DOHH2 (cell line): Measurements from ENCODE around the gene TBC1D22A.

Experiments used
- EZH2phosphoT487 ChIP-seq: fragments of 200-600 bp; sonication (generic); IDR thresholded peaks from 2 replicates; pipeline ENCODE4 v1.6.1; 2017; ENCODE audit warnings: borderline replicate concordance, mild to moderate bottlenecking, antibody characterized with exemption, low read length, moderate library complexity, mixed read lengths
- TF ChIP-seq, protein P1 (sequence below): fragments of 200-600 bp; sonication (generic); IDR thresholded peaks from one replicate; pipeline ENCODE4 v1.5.1; 2014; ENCODE audit warnings: antibody characterized with exemption, mild to moderate bottlenecking, low read depth, low read length; ENCODE audit not compliant: poor library complexity, severe bottlenecking

DNA sequence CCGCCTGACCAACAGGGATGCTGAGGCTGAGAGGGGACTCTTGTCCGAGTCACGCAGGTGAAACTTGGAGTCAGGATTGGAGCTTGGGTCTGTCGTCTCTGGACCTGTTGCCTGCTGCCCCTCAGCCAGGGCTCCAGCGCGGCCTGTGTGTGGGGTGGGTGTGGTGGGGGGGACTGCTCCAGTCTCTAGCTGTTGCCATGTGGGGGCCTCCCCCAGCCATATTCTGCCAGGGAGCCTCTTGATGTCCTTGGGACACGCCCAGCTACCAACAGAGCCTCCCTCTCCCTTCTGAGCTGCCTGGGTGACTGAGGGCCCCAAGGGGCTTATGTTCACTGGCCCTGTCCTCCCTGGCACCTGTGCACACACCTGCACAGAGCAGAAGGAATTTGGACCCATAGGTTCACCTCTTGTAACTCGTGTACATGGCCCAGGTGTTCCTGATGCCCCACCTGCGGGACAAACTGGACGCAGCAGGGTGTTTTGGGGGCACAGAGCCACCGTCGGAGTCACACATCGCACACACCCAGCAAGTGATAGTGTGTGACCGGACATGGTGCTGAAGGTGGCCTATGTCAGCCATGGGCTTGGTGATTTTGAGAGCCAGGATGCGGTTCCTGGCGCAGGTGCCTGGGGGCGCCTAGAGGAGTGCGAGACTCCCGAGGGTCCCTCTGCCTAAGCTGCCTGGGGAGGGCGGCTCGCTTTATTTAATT, 252.3 kb downstream of the TBC1D22A start:
- TF ChIP-seq EZH2phosphoT487: no peak
- TF ChIP-seq, protein P1, sequence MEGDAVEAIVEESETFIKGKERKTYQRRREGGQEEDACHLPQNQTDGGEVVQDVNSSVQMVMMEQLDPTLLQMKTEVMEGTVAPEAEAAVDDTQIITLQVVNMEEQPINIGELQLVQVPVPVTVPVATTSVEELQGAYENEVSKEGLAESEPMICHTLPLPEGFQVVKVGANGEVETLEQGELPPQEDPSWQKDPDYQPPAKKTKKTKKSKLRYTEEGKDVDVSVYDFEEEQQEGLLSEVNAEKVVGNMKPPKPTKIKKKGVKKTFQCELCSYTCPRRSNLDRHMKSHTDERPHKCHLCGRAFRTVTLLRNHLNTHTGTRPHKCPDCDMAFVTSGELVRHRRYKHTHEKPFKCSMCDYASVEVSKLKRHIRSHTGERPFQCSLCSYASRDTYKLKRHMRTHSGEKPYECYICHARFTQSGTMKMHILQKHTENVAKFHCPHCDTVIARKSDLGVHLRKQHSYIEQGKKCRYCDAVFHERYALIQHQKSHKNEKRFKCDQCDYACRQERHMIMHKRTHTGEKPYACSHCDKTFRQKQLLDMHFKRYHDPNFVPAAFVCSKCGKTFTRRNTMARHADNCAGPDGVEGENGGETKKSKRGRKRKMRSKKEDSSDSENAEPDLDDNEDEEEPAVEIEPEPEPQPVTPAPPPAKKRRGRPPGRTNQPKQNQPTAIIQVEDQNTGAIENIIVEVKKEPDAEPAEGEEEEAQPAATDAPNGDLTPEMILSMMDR: no peak
